ENCODE data around the gene LAGE3.

DNA sequence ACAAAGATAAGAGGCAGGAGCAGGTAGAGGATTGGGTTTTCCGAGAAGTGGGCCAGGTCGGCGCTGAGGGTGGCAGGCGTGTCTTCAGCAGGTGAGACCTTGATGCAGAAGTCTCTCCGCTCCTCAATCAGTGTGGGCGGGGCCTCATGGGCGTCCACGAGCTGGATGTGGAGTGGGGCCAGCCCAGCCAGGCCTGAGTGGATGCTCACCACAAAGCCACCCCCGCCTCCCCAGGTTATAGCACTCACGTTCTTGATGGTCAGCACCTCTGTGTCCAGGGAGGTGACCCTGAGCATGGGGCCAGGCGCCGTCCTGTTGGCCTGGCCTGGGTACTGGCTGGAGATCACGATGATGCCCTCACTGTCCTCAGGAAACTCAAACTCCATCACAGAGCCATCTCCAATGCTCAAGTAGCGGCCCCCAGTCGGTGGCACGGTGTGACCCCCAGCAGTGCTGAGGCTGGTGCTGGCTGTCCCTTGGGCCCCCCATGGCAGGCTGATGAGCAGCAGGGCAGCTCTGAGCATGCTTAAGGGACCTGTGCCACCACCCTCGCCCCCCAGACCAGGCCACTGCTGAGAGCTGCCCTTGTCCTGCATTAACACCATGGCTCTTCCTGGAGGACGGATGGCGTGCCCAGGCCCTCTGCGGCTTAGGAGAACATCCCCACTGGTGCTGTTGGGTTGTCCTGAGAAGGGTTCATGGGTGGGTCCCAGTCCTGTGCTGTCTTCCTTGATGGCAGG, 9.4 kb upstream of the LAGE3 start:
- TF ChIP-seq POLR2AphosphoS5 (IDR thresholded peaks at IDR 0.05; ENCODE audit: low read depth) (no peak), GABPA (IDR thresholded peaks at IDR 0.05; ENCODE audit: low read depth) (no peak), SPI1 (IDR thresholded peaks at IDR 0.05; ENCODE audit: borderline replicate concordance, low read depth) (no peak)
- TF ChIP-seq, protein P1, sequence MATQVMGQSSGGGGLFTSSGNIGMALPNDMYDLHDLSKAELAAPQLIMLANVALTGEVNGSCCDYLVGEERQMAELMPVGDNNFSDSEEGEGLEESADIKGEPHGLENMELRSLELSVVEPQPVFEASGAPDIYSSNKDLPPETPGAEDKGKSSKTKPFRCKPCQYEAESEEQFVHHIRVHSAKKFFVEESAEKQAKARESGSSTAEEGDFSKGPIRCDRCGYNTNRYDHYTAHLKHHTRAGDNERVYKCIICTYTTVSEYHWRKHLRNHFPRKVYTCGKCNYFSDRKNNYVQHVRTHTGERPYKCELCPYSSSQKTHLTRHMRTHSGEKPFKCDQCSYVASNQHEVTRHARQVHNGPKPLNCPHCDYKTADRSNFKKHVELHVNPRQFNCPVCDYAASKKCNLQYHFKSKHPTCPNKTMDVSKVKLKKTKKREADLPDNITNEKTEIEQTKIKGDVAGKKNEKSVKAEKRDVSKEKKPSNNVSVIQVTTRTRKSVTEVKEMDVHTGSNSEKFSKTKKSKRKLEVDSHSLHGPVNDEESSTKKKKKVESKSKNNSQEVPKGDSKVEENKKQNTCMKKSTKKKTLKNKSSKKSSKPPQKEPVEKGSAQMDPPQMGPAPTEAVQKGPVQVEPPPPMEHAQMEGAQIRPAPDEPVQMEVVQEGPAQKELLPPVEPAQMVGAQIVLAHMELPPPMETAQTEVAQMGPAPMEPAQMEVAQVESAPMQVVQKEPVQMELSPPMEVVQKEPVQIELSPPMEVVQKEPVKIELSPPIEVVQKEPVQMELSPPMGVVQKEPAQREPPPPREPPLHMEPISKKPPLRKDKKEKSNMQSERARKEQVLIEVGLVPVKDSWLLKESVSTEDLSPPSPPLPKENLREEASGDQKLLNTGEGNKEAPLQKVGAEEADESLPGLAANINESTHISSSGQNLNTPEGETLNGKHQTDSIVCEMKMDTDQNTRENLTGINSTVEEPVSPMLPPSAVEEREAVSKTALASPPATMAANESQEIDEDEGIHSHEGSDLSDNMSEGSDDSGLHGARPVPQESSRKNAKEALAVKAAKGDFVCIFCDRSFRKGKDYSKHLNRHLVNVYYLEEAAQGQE (IDR thresholded peaks at IDR 0.05; ENCODE audit: insufficient replicate concordance, low read depth), result no peak
- TF ChIP-seq, protein P2, sequence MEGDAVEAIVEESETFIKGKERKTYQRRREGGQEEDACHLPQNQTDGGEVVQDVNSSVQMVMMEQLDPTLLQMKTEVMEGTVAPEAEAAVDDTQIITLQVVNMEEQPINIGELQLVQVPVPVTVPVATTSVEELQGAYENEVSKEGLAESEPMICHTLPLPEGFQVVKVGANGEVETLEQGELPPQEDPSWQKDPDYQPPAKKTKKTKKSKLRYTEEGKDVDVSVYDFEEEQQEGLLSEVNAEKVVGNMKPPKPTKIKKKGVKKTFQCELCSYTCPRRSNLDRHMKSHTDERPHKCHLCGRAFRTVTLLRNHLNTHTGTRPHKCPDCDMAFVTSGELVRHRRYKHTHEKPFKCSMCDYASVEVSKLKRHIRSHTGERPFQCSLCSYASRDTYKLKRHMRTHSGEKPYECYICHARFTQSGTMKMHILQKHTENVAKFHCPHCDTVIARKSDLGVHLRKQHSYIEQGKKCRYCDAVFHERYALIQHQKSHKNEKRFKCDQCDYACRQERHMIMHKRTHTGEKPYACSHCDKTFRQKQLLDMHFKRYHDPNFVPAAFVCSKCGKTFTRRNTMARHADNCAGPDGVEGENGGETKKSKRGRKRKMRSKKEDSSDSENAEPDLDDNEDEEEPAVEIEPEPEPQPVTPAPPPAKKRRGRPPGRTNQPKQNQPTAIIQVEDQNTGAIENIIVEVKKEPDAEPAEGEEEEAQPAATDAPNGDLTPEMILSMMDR (IDR thresholded peaks at IDR 0.05; ENCODE audit: insufficient read depth, low read length), result no peak

All from HL-60 (cell line).